Stromal cell of bone marrow (primary cell): ENCODE data around the gene MAMDC2.

Experiments used
- DNase-seq: peaks from one replicate; pipeline ENCODE4 v3.0.0-alpha.2; 2012; ENCODE audit warnings: low read depth

Gene MAMDC2, protein sequence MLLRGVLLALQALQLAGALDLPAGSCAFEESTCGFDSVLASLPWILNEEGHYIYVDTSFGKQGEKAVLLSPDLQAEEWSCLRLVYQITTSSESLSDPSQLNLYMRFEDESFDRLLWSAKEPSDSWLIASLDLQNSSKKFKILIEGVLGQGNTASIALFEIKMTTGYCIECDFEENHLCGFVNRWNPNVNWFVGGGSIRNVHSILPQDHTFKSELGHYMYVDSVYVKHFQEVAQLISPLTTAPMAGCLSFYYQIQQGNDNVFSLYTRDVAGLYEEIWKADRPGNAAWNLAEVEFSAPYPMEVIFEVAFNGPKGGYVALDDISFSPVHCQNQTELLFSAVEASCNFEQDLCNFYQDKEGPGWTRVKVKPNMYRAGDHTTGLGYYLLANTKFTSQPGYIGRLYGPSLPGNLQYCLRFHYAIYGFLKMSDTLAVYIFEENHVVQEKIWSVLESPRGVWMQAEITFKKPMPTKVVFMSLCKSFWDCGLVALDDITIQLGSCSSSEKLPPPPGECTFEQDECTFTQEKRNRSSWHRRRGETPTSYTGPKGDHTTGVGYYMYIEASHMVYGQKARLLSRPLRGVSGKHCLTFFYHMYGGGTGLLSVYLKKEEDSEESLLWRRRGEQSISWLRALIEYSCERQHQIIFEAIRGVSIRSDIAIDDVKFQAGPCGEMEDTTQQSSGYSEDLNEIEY

DNA sequence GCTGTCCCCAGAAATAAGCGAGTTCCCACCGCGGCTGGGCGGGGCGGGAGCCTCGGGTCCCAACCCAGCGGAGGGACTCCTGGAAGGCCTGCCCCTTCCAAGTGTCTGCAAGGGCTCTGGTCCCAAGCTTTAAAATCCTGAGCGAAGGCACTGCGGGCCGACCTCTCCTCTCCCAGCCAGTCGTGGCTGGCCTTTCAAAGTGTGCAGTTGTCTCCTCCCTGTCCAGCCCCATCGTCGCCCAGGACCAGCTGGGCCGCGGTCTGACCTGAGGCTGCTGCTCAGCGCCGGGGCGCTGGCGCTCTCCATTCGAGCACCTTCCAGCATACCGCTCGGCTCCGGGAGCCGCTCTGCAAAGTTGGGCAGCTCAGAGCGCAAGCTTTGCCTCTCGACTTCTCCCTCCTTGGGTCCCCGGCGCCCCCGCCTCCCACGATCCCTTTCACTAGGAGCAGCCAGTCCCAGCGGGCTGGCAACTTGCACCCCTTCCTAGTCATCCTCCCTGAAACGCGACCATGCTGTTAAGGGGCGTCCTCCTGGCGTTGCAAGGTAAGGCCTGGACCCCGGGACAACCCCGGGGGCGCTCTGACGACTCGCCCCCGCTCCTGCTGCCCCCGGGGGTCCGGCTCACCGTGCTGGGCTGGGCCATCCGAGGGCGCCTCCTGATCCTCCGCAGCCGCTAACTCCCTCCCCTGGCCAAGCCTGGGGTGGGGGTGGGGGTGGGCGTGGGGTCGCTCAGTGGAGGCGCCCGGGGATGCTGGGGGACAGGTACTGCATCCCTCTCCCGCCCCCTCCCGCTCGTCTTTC lies at the start of gene MAMDC2:
MAMDC2 (plus strand) TSS at position 160 of the 801 bp plus-strand sequence; CDS start at position 510, 350 bp downstream.
- DNase-seq: no peak

DNA sequence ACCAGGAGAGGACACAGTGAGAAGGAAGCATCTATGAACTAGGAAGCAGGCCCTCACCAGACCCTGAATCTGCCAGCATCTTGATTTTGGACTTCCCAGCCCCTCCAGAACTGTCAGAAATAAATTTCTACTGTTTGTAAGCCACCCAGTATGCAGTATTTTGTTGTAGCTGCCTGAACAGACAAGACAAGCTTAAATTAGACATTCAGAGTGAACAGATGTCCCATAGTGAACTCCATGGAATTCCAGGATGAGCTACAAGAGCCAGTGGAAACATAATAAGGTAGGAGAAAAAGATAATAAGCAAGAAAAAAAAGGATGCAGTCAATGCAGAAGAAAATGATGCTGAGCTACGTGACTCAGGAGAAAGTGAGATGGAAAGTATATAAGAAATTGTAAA lies 47.8 kb upstream of the MAMDC2 start:
- DNase-seq: no peak

DNA sequence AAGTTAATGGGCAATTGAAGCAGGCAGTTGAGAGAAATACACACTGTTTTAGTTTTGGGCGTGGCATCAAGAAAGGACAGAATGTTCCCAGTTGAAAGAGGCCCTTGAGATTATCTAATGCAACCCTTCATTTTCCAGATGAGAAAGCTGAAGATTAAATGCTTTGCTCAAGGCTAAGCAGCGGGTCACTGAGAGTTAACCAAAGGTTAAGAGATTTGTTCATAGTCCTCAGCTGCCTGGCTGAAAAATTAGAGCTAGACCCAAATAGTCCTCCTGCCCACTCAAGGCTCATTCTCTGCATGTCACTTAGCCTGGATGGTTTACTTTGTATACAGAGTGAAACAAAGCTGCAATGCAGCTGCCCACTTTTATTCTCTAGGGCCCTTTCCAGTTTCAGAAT lies 46.7 kb upstream of the MAMDC2 start:
- DNase-seq: no peak

DNA sequence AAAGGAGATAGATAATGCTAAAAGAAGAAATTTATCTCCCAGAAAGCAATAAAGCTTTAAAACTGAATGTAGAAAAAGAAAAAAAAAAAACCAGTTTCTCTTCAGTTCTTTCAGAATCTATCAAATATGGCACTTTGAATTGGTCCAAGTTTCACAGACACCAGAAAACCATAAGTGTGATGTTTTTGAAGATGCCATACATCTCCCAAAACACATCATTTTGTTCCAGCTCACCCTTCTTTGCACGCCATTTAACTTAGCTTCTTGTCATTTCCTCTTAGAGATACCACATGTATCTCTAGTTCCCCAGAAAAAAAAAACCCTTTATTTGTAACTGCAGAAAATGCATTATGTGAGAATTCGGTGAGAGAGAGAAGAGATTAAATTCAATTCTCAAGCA lies 46.1 kb upstream of the MAMDC2 start:
- no peak for DNase-seq

DNA sequence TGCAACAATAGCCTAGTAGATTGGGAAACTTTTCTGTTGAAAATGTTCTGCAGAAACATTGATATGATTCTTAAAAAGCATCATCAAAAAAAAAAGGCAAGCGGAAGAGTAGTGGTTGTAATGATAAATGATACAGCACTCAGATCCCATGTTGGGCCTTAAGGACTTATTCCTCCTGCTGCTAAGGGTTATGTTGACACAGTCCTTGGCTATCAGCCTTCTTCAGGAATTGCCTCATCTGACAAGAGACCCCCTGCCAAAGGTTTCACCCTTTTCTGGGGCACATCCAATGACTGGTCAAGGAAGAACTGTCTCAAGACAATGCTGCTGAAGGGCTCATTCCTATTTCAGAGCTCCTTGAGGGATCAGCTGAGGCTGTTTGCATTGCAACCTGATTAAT lies 44.3 kb upstream of the MAMDC2 start:
- no peak for DNase-seq

DNA sequence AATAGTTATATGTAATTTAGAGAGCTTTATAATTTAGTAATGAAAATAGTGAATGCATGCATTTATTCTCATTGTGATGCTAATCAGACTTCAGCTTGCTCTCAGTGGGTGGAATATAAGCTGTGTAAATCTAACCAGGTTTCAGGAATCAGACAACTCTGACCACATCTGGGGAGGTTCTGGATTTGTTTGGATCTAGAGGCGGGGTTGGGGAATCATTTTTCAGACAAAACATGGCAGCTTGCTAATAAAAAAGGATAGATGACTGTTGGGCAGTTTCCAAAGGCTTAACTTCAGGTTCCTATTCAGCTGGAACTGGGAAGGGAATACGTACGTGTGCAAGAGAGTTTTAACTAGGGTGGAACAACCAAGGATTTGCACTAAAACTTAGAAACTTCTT lies 43.2 kb upstream of the MAMDC2 start:
- DNase-seq: no peak

DNA sequence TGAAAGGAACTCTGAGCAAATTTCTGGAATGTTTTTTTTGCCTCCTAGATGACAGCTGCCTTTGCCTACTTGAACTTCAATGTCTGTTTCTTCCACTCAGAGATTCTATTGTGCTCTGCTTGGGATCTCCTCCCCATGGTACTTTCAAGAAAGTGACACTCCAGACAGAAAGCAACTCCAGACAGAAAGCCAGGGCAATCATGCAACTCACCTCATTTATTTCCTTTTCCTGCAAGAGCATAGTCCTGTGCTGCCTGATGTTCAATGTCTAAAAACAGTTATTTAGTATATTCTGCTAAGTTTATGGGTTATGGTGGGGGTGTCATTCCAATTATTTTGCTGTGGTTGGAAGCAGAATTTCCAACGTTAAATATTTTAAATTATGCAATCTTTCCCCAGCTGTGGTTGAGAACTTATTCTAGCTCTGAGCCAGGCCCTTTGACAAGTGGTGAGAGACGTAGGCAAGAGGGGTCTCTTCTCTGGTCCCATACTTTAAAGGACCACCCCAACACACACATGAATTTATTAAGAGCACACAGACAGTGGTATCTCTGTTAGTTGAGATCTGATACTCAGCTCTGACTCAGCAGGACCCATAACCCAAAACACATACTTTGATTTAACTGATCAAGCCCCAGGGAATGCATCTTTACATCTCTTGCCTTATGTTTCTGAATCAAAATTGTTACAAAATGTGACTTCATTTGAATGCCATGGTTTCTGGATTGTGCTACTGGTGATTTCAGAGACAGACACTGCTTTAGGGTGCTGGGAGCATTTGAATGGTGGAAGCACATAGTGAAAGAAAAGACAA lies 39.5 kb upstream of the MAMDC2 start:
- DNase-seq: no peak

DNA sequence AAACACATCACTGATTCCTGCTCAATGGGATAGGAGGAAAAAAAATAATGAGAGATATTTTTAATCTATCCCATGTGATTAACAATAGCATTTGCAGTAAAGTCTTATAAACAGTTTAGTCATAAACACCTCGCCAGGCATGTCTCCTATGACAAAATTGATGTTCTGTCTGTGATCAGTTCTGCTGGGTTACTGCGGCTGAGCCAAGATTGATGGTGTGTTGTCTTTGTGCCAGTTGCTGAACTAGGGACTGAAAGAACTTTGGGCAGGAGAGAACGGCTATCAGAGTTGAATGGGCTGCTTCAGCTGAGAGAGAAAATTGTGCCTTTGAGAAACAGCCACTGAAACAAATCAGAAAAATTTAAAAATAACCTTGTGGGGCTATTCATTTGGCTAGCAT lies 37.3 kb upstream of the MAMDC2 start:
- no peak for DNase-seq

DNA sequence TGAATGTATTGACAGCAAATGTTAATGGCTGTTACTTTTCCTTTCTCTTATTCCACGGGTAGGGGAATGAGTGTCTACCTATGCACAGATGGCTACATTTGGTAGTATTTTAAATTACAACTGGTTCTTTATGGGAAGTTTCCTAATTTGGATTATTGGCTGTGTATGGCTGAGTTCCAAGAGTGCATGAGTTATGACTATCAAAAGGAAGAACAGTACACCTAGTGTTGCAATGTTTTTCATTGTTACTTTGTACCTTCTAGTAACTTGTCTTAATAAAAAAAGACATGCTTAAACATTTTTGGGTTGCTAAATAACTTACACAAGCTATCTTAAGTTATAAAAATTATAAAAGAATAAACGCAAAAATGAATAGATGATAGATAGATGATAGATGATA lies 35.8 kb upstream of the MAMDC2 start:
- DNase-seq: no peak

DNA sequence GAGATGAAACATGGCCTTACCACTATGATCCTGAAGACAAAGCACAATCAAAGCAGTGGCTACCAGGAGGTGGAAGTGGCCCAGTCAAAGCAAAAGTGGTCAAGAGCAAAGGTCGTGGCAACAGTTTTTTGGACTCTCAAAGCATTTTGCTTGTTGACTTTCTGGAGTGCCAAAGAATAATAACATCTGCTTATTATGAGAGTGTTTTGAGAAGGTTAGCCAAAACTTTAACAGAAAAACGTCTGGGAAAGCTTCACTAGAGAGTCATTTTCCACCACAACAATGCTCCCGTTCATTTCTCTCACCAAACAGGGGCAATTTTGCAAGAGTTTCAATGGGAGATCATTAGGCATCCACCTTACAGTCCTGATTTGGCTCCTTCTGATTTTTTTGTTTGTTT lies 33.6 kb upstream of the MAMDC2 start:
- DNase-seq: no peak

DNA sequence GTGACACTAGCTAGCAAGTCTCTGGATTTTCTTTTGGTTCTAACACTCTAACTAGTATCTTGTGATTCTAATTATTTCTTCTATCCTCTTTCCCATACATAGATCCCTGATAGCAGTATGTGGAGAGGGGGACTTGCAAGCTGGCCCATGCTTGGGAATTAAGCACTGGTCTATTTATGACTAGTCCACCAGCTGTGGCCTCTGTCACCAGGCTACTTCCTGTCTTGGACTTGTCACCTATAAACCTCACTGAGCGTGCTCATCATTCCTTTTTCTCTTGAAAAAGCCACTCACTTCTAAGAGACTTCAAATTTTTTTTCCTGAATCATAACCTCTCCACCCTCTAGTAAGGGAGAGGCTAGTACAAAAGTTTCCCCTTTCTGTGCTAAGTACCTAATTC lies 32.3 kb upstream of the MAMDC2 start:
- DNase-seq: no peak

DNA sequence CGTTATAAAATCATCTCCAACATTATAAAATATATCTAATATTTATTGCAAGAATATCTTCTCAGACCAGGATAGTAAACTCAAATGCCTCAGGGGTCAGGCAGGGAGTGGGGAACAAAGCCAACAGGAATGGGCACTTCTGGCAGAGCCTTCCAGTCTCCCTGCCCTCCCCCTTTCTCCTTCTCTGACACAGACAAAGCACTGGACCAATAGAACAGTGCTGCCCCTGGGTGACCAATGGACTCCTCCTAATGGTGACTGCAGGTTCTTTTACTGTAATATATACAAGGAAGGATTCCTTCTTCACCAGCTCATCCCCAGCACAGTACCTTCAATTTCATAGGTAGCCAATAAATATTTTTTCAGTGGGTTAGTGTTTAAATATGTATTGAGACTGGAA lies 31.1 kb upstream of the MAMDC2 start:
- no peak for DNase-seq

DNA sequence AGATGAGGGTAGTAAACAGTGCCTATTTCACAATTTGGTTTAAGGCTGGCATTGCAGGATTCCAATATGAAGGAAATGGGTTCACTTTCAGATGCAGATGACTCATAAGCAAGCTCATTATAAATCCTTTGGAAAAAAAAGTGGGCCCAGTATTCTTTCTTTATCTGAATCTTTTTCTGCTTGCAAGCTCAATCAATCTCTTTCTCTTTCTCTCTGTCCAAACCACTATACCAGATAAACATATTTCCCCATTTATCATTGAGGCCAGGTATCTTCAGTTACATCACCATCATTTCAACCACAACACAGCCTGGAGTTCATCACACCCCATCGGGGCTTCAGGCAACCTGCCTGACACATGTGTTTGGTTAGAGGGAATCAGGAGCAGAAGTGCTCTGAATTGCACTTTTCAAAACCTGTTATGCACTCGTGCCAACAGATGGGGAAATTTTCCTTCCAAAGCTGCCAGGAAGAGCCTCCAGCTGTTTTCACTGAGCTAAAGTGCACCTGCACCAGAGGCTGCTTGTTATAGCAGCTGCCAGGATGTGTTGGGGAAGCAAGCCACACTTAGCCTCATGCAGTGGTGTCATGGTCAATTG lies 30.0 kb upstream of the MAMDC2 start:
- peak; percentile 33 for DNase-seq

DNA sequence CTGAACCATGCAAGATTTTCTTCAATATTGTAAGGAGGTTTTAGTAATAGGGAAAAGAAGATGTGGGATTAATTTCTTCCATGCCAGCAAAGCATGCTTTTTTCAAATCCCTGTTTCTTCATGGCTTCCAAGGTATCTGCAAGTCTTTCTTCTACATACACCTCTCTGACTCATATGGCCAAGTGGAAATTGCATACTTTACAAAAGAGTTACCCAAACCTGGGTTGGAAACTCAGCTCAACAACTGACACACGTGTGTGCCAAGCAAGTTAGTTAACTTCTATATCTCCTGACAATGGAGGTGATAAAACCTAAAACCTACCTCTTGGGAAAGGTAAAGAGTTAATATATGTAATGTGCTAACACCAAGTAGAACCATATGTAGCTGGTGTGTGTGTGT lies 28.5 kb upstream of the MAMDC2 start:
- no peak for DNase-seq

DNA sequence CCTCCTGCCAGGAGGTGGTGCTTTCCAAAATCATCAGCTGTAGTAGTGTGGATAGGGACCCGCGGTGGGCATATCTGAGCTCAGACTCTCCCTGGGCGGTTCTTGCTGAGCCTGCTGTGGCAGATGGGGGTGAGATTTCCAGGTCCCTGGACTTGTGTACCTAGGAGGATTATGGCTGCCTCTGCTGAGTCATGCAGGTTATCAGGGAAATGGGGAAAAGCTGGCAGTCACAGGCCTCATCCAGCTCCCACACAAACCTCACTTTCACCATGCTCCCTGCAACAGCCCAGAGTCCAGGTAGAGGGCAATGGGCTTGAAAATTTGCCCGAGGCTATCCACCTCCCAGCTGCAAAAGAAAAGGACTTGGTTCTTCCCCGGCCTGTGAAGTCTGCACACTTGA lies 23.4 kb upstream of the MAMDC2 start:
- DNase-seq: no peak

DNA sequence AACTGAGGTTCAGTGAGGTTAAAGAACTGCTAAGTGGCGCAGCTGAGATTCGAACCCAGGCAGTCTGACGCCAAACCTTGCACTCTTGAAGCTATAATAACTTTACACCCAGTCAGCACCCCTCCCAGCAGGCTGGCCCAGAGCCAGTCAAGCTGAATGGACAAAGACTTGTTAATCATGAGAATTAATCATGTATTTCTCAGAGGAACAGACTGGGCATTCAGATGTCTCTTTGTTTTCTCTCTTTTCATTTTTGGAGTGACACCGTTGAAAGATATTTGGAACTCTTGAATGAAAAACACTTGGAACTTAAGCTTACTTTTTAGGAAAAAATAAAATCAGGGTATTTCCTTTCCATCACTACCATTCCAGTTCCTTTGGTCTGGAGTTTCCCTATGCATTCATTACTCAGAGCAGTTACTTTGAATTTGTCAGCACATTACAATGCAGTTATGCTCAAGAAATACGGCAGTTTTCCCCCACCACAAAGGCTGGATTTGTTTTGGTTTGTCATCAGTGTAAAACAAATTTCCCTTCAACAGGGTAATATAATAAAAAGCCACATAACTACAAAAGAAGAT lies 22.6 kb upstream of the MAMDC2 start:
- peak; percentile 87 for DNase-seq

DNA sequence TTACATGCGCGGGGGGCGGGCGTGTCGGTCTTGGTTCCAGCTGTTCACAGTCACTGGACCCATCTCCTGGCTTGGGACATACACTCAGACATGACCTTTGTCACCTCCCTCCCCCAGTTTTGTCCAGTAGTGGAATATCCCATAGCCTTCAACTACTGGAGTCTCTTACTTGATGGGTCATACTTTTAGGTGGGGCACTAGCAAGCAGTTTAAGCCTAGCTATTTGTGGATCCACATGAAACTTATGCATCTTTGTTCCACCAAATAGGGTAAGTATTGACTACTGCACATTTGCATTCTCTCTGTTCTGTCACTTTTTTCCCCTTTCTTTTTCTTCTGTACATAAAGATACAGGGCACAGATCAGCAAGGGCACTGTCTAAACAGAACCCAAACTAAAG lies 15.4 kb upstream of the MAMDC2 start:
- no peak for DNase-seq

DNA sequence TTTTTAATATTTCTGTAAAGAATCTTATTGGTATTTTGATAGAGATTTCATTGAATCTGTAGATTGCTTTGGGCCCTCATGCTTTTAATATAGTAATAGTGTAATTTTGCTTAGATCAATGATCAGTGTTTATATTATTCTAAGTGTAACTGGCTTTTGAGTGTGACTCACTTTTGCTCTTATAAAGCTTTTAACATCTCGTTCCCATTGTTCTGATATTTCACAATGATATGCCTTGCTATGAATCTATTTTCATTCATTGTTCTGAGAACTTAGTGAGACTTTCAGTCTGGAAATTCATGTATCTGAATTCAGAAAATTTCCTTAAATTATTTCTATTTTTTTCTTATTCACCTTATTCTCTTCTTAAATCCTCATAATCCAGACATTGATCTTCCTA lies 13.5 kb upstream of the MAMDC2 start:
- DNase-seq: no peak

DNA sequence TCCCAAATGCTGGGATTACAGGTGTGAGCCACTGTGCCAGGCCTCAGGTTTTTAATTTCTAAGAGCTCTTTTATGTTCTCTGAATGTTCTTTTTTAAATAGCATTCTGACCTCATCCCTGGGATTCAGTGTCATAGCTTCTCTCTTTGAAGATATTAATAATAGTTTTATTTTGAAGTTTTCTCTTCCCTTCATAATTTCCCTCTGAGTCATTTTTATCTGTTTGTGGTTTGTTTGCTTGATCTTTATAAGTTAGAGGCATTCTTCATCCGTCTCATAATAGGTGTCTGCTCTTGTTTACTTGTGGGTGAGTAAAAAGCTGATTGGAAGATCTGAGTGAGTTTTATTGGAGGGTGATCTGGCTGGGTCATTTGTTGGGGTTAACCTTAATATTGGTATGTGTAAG lies 12.5 kb upstream of the MAMDC2 start:
- no peak for DNase-seq

DNA sequence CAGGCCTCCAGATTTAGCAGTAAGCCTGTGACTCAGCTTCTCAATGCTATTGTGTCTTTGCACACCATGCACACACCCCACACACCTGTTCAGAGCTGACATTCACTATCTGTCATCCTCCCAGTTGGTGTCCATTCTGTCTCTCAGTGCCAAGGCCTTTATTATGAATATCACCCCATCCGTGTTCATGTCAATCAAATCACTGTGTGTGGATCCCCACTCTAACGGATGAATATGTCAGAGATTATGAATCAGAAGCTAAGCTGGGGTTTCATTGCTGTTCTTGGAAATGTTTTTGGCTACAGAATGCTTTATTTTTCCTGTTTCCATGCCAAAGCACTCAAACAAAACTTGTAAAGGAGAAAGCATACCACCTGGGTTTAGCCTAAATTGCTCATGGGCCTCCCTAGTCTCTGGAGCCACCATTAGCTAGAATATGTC lies 9.4 kb upstream of the MAMDC2 start:
- peak; percentile 55 for DNase-seq

DNA sequence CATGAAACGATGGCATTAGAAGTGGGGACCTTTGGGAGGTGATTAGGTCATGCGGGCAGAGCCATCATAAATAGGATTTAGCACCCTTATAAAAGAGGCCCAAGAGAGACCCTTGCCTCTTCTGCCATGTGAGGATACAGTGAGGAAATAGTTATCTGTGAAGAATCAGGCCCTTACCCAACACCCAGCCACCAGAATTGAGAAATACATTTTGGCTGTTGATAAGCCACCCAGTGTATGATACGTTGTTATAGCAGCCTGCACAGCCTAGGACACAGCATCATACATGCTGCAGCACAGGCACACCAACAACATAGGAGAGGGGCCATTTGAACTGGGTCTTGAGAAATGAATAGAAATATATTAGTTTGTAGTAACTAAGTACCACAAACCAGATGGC lies 8.0 kb upstream of the MAMDC2 start:
- DNase-seq: no peak
